Immature natural killer cell (primary cell): ENCODE results near the gene TBX20. TPM values are rescaled to one million over a fixed set of nuclear protein-coding genes. Genes with fewer than 3 reads are reported as not detected.
"Not testable (repeated sequence)": the region's sequence is repeated elsewhere in the genome, so short reads cannot be mapped to it uniquely, and the experiment has no call there.

Source experiments
- DNase-seq, 3 donors: peaks; one replicate each; pipeline ENCODE4 v3.0.0; 2022; ENCODE audit warnings: mixed read lengths in 1 of 3
- H3K27ac Mint-ChIP-seq, 6 donors: one replicate each; pipeline ENCODE4 v1.8.0; 2020; ENCODE audit warnings: mixed read lengths in 6 of 6, mild to moderate bottlenecking in 5 of 6, inconsistent platforms in 4 of 6, moderate library complexity in 3 of 6
- H3K27me3 Mint-ChIP-seq, 3 donors: one replicate each; pipeline ENCODE4 v1.8.0; 2020 to 2021; ENCODE audit warnings: low read depth in 3 of 3, mild to moderate bottlenecking in 3 of 3, mixed read lengths in 3 of 3, moderate library complexity in 3 of 3, inconsistent platforms in 1 of 3
- H3K36me3 Mint-ChIP-seq, 3 donors: one replicate each; pipeline ENCODE4 v1.8.0; 2020; ENCODE audit warnings: mixed read lengths in 3 of 3, inconsistent platforms in 2 of 3, mild to moderate bottlenecking in 2 of 3
- H3K4me1 Mint-ChIP-seq, 2 donors: one replicate each; pipeline ENCODE4 v1.8.0; 2020; ENCODE audit warnings: inconsistent platforms in 2 of 2, mild to moderate bottlenecking in 2 of 2, mixed read lengths in 2 of 2, moderate library complexity in 1 of 2
- H3K4me3 Mint-ChIP-seq, 5 donors: one replicate each; pipeline ENCODE4 v1.8.0; 2020; ENCODE audit warnings: mild to moderate bottlenecking in 5 of 5, mixed read lengths in 5 of 5, inconsistent platforms in 3 of 5, moderate library complexity in 3 of 5
- H3K9me3 Mint-ChIP-seq, 6 donors: one replicate each; pipeline ENCODE4 v1.8.0; 2020; ENCODE audit warnings: mild to moderate bottlenecking in 6 of 6, mixed read lengths in 6 of 6, inconsistent platforms in 4 of 6, moderate library complexity in 3 of 6
- polyA plus RNA-seq, 3 donors: library from polyadenylated mRNA; unstranded; fragments of 300-500 nt; fragmentation: Illumina TruSeq; gene quantifications; one replicate each; pipeline ENCODE4 v1.2.3, GENCODE V29; 2021

The TBX20 gene
- polyA plus RNA-seq, 3 donors from 2014 or later = not detected

GRCh38 chr7:35185908-35186731, 67.8 kb downstream of the TBX20 start:
- H3K36me3 Mint-ChIP-seq = no peaks in the 10 kb centered on the region

GRCh38 chr7:35185578-35185907, 68.4 kb downstream of the TBX20 start:
- not testable (repeated sequence) for H3K4me1 Mint-ChIP-seq, DNase-seq, H3K27ac Mint-ChIP-seq, H3K9me3 Mint-ChIP-seq, H3K4me3 Mint-ChIP-seq, H3K36me3 Mint-ChIP-seq
- peaks cover 7 to 19% (median 11%) of the 10 kb centered on the region in 3 donors for H3K27me3 Mint-ChIP-seq

More at GRCh38 chr7:35185908-35186731, 67.8 kb downstream of the TBX20 start:
- DNase-seq = no peak
- Mint-ChIP-seq H3K27me3 (peaks cover 7 to 19% (median 11%) of the 10 kb centered on the region in 3 donors), H3K9me3 (no peaks in the 10 kb centered on the region), H3K4me3 (peak overlapping the region in 4 of 5 donors; percentile 30 to 58 (median 36)), H3K4me1 (peaks cover 0 to 9% of the 10 kb centered on the region in 2 donors), H3K27ac (no peak overlapping the region)

GRCh38 chr7:35184961-35185360, 68.9 kb downstream of the TBX20 start:
- H3K27me3 Mint-ChIP-seq = peaks cover 8 to 19% (median 11%) of the 10 kb centered on the region in 3 donors
- H3K9me3 Mint-ChIP-seq, H3K27ac Mint-ChIP-seq, H3K36me3 Mint-ChIP-seq, H3K4me3 Mint-ChIP-seq, H3K4me1 Mint-ChIP-seq, DNase-seq: not testable (repeated sequence)

DNA sequence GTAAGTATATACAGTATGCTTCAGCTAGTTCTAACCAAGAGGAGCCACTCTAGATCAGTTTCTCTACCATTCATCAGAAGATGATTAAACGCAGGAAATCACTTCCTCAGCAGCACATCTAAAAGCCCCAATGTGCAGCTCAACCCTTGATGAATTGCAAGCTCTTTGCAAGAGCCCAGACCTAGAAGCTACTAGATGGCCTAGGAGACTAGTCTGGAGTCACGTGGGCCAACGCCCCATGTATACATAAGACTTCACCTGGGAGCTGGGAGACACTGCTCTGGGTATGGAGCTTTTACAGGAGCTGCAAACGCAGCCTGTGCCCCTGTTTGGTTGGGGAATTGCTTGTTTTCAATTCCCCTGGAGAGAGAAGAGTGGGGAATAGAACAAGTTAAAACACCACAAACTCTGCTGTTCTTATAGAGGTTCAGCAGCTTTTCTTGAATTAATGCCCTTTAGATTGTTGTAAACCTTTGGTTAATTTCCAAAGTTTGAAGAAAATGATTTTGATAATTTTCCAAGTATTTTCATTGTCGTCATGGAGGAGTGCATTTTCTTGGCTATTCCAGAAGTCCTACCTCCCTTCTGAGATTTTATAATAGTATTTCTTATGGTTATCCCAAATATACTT, 69.9 kb downstream of the TBX20 start:
- H3K27ac Mint-ChIP-seq = not testable (repeated sequence)

DNA sequence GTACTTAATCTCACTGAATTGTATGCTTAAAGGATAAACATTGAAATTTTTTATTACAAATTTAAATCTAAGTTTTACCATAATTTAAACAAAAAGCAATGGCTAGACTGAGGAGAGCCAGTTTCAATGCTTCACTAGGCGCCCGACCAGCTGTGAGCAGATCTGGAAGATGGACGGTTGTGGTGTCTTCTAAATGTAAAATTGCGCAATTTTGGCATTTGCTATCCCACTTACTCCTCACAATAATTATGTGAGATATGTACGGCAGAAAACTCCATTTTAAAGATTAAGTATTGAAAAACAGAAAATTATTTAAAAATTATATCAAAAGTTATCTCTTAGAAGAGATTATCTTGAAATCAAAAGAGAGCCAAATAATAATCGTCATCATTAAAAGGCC, 73.2 kb downstream of the TBX20 start:
- H3K9me3 Mint-ChIP-seq, H3K36me3 Mint-ChIP-seq, DNase-seq, H3K27ac Mint-ChIP-seq, H3K27me3 Mint-ChIP-seq, H3K4me1 Mint-ChIP-seq, H3K4me3 Mint-ChIP-seq: not testable (repeated sequence)

More for the DNA sequence above, 69.9 kb downstream of the TBX20 start:
- not testable (repeated sequence) for H3K9me3 Mint-ChIP-seq, H3K4me1 Mint-ChIP-seq, H3K36me3 Mint-ChIP-seq, H3K4me3 Mint-ChIP-seq, DNase-seq
- H3K27me3 Mint-ChIP-seq = peaks cover 8 to 14% (median 11%) of the 10 kb centered on the region in 3 donors

GRCh38 chr7:35173176-35173575, 80.7 kb downstream of the TBX20 start:
- not testable (repeated sequence) for DNase-seq, H3K4me1 Mint-ChIP-seq, H3K27me3 Mint-ChIP-seq, H3K9me3 Mint-ChIP-seq, H3K27ac Mint-ChIP-seq, H3K4me3 Mint-ChIP-seq, H3K36me3 Mint-ChIP-seq

- H3K4me1 Mint-ChIP-seq, H3K27me3 Mint-ChIP-seq, H3K36me3 Mint-ChIP-seq, DNase-seq, H3K4me3 Mint-ChIP-seq, H3K27ac Mint-ChIP-seq, H3K9me3 Mint-ChIP-seq: not testable (repeated sequence)
Observed at GRCh38 chr7:35172131-35172530, 81.8 kb downstream of the TBX20 start.

GRCh38 chr7:35167658-35168057, 86.2 kb downstream of the TBX20 start:
- not testable (repeated sequence) for H3K4me3 Mint-ChIP-seq

GRCh38 chr7:35167158-35167557, 86.7 kb downstream of the TBX20 start:
- not testable (repeated sequence) for H3K9me3 Mint-ChIP-seq, DNase-seq, H3K4me1 Mint-ChIP-seq, H3K36me3 Mint-ChIP-seq, H3K27me3 Mint-ChIP-seq, H3K4me3 Mint-ChIP-seq, H3K27ac Mint-ChIP-seq

More at GRCh38 chr7:35167658-35168057, 86.2 kb downstream of the TBX20 start:
- H3K9me3 Mint-ChIP-seq, H3K27ac Mint-ChIP-seq, DNase-seq, H3K4me1 Mint-ChIP-seq, H3K36me3 Mint-ChIP-seq, H3K27me3 Mint-ChIP-seq: not testable (repeated sequence)

DNA sequence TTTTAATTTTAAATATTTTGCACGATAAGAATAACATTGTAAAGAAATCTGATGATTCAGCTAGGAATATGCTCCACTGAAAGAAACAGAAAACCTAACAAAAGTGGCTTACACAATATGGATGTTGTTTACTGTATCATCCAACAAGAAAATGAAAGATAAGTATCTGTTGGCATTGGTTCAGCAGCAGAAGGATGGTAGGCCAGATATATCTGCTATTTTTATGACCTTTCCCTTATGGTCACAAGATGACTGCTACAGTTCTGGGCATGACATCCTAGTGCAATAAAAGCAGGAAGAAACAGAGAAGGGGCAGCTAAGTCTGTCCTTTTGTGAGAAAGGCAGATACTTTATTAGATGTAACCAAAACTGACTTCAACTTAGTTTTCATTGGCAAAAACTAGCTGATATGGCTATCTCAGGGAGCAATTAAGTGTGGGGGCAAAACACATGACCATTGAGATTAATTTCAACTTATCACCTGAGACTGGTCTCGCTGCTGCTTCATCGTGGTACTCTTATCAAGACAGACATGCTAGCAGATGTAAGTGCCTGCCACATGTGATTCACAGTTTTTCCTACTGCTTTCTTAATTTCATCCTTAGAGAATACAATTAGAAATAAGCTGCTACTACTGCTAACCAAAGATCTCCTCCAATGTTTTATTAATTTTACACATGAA, 92.7 kb downstream of the TBX20 start:
- not testable (repeated sequence) for H3K36me3 Mint-ChIP-seq, H3K4me3 Mint-ChIP-seq, H3K27me3 Mint-ChIP-seq, H3K4me1 Mint-ChIP-seq, H3K9me3 Mint-ChIP-seq, DNase-seq, H3K27ac Mint-ChIP-seq

Other genes starting within 250 kb of the TBX20 start
- 1 to 10 TPM; 1.6 to 2.5 (median 1.8) TPM for gene DPY19L1, start 216.6 kb downstream of the TBX20 start, polyA plus RNA-seq